ENCODE data around the gene TMEM273.

The TMEM273 gene

DNA sequence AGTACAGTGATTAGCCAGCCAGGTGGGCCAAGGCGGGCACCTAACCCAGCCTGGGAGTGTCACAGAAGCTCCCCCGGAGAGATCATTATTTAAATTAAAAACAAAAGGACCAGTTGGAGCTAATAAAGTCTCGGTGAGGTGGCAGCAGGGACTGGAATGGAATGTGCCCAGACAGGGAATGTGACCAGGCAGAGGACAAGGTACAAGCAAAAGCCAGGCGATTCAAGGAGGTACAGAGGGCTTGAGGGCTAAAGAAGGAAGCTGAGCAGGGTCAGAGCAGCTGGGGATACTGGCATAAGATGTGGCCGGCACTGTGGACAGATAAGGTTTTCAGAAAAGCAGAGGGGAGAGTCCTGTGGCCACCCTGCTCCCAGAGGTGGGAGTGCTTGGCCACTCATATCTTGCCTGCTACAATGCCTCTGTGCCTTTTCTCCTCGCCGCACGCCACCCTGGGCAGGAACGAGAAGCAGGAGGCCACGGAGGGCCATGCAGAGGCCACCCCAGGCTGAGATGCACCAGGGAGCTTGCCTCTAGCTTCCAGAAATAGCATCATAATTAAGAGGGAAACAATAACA lies 13.2 kb downstream of the TMEM273 start:
- peaks cover 19% of the 10 kb centered on the region for H3K36me3 Mint-ChIP-seq

DNA sequence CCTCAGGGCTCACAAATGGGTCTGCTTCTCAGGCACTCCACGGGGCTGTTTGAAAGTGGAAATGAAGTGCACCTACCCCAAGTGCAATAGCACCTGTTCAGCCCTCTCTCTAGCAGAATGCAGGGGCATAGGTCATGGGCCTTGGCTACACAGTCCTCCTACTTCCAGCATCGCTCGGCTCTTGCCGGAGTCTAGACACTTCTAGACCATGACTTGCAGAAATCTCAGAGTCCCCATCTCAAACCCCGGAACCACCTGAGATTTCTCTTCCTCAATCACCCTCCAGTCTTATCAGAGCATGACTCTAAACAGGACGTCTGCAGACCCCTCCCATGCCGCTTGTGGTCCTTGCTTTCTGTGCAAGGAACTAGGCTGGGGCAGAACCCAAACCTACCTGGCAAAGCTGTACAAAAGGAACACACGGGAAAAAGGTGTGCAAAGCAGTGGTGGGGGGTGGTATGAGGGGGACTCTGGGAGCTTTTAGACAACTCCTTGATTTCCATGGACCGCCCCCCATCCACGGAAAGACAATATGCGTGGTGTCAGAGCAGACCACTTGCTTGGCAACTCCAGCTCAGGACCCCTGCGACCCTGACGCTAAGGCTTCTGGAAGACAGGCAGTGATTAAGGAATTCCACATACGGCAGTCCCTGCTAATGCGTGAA lies 13.8 kb downstream of the TMEM273 start:
- Mint-ChIP-seq H3K27me3 (no peaks in the 10 kb centered on the region), H3K36me3 (peaks cover 19% of the 10 kb centered on the region), H3K4me1 (peaks cover 100% of the 10 kb centered on the region), H3K27ac (peak overlapping the region; percentile 99), H3K9me3 (no peaks in the 10 kb centered on the region), H3K4me3 (no peak overlapping the region)
- peak; percentile 68 for ATAC-seq

More for the DNA sequence above, 13.2 kb downstream of the TMEM273 start:
- Mint-ChIP-seq H3K4me3 (no peak overlapping the region), H3K27me3 (no peaks in the 10 kb centered on the region), H3K9me3 (no peaks in the 10 kb centered on the region), H3K4me1 (peaks cover 100% of the 10 kb centered on the region), H3K27ac (peak overlapping the region; percentile 99)
- ATAC-seq, result no peak

DNA sequence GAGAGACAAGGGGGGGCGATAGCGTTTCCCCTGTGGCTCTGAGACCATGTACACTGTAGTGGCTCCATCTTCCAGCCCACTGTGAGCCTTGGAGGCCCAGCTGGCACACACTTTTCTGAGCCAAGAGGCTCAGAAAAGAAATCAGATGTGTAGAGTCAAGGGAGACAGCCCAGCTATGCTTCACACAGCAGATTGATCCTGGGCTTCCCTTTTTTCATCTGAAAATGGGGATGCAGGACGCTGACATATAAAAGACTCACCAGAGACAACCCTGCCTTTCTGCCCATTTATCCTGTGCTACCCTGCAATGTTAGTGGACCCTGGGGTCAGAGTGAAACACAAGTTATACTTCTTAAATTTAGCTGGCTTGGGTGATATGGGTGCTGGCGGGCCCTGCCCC lies 14.3 kb downstream of the TMEM273 start:
- H3K27ac Mint-ChIP-seq, result peak overlapping the region; percentile 99
- peaks cover 19% of the 10 kb centered on the region for H3K36me3 Mint-ChIP-seq
- no peaks in the 10 kb centered on the region for H3K27me3 Mint-ChIP-seq
- no peak overlapping the region for H3K4me3 Mint-ChIP-seq
- peaks cover 100% of the 10 kb centered on the region for H3K4me1 Mint-ChIP-seq
- no peak for ATAC-seq
- no peaks in the 10 kb centered on the region for H3K9me3 Mint-ChIP-seq

DNA sequence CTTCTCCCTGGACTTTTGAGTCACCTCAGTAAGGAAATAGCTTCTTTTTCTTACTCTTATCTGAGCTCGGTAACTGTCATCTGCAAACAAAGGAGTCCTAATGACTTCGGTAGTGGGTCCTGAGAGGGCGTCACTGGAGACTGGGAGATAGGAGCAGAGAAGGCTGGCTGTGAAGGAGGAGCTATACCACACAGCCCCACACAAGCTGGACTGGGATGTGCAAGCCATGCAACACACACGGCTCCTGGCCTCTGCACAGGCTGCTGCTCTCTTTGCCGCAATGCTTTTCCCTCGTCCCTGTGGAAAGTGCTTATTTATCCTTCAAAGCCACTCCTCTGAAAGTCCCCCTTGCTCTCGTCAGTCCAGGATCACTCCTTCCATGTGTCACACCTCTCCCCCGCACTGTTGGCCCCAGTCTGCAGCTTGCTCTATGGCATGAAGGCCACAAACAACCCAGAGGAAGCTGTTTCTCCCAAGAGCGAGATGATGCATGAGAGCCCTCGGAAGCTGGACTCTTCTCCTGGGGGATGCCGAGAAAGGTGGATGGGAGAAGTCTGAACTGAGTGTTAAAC lies 14.9 kb downstream of the TMEM273 start:
- ATAC-seq, result no peak
- H3K27ac Mint-ChIP-seq, result peak overlapping the region; percentile 99
- no peaks in the 10 kb centered on the region for H3K27me3 Mint-ChIP-seq
- H3K9me3 Mint-ChIP-seq, result no peaks in the 10 kb centered on the region
- H3K4me3 Mint-ChIP-seq, result peak overlapping the region; percentile 26
- H3K4me1 Mint-ChIP-seq, result peaks cover 99% of the 10 kb centered on the region
- H3K36me3 Mint-ChIP-seq, result peaks cover 21% of the 10 kb centered on the region

DNA sequence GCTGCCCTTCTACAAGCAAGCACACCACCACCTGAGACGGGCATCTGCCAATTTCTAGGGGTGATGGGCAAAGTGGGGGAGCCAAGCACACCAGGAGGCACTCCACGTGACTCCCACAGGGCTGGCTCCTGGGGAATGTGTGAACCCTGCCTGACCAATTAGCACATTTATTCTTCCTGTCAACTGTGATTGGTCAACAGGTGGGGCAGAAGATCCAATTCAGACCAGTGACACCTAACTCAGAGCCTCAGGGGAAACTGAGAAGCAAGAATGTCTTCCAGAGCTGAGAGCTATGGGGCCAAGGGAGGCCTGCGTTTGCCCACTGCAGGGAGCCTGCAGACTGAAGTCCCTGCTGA lies 15.4 kb downstream of the TMEM273 start:
- no peaks in the 10 kb centered on the region for H3K27me3 Mint-ChIP-seq
- ATAC-seq, result no peak
- peak overlapping the region; percentile 99 for H3K27ac Mint-ChIP-seq
- peak overlapping the region; percentile 5 for H3K4me3 Mint-ChIP-seq
- no peaks in the 10 kb centered on the region for H3K9me3 Mint-ChIP-seq
- H3K4me1 Mint-ChIP-seq, result peaks cover 99% of the 10 kb centered on the region
- peaks cover 27% of the 10 kb centered on the region for H3K36me3 Mint-ChIP-seq

DNA sequence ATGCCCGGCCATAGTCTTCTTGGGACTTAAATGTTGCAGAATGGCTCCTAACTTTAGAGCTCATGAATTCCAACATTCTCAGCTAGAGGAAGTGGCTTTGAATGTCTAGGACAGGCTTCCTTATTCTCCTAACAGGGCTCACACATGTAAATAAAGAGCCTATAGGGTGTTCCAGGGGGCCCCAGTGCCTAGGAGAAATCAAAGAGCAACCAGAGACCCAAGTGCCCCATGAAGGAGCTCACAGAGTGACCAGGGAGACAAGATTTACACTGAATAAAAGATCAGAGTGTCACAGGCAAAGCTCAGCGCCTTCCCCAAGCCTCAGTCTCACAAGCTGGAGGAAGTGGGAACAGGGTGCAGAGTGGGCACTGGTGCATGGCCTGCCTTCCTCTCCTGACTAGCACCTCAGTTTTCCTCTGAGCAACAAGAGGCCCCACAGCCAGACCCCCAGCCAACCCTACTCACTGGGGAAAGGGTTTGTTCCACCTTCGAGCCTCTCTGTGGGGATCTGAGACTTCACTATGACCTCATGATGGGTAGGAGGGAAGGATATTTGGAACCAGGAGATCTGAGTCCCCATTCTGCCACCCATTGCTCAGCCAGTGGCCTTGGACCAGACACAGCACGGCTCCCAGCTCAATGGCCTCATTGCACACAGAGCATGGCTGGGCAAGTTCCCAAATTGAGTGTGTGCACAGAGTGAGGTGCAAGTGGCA lies 16.0 kb downstream of the TMEM273 start:
- peak; percentile 45 for ATAC-seq
- H3K27me3 Mint-ChIP-seq, result no peaks in the 10 kb centered on the region
- no peaks in the 10 kb centered on the region for H3K9me3 Mint-ChIP-seq
- H3K36me3 Mint-ChIP-seq, result peaks cover 28% of the 10 kb centered on the region
- H3K4me3 Mint-ChIP-seq, result peak overlapping the region; percentile 5
- H3K27ac Mint-ChIP-seq, result peak overlapping the region; percentile 99
- peaks cover 96% of the 10 kb centered on the region for H3K4me1 Mint-ChIP-seq

DNA sequence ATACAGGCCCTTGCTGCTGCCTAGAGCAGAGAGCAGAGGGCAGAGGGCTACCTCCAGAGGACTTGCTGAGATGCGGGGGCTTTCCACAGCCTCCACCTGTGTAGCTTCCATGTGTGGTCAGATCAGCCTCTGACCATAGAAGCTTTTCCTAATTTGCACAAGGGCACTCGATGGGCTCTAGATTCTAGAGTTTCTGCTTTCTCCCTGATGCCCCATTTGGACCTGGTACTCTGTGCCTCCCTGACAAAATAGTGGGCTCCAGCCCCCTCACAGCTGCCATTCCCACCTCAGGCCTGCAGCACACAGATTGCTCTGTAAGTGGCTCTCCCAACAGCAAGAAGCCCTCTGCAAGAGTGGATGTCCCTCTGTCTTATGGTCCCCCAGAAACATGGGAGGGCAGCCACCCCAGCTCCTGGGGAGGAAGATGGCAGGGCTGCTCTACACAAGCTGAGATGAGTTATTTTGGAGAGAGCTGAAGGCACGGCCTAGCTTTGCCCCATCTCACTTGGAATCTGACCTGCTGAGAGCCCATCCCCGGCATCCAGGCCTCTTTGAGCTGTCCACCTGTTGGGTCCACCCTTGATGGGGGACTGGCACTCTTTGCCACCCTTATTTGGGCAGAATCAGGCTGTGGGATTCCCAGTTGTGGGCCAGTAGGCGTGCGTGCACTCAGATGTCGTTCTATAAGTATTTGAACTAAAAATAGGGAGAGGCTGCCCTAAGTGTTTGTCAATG lies 16.7 kb downstream of the TMEM273 start:
- no peak for ATAC-seq

DNA sequence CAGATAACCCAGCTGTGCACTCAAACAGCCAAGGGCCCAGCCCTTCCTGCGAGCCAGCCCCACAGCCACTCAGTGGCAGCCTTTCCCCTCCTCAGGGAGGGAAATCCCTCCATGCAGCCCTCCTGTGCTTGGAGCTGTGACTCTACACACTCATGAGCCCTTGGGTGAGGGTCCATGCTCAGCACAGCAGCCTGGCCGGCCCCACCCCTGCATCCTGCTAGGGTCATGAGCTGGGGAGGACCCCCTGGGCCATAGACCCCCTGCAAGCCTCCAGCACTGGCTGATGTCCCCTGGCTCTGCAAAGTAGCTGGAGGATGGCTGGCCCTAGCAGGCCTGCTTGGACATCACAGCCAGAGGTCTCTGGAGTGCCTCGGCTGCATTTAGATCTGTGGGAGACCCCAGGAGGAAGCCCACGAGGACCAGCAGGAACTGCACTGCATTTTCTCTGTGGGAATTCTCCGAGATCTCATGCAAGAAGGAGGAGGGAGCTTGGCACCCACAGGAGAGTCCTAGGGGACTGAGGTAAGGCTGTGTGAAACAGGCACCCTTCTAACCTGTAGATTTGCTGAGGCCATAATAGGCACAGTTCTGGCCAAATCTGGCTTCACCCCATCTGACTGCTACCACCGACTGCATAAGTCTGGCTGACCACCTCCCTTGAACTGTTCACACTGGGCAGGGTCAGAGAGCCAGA lies 17.4 kb downstream of the TMEM273 start:
- peaks cover 96% of the 10 kb centered on the region for H3K4me1 Mint-ChIP-seq
- no peak overlapping the region for H3K4me3 Mint-ChIP-seq
- H3K9me3 Mint-ChIP-seq, result no peaks in the 10 kb centered on the region
- peak overlapping the region; percentile 99 for H3K27ac Mint-ChIP-seq
- no peak for ATAC-seq
- H3K27me3 Mint-ChIP-seq, result no peaks in the 10 kb centered on the region
- peaks cover 35% of the 10 kb centered on the region for H3K36me3 Mint-ChIP-seq

More for the DNA sequence above, 16.7 kb downstream of the TMEM273 start:
- H3K9me3 Mint-ChIP-seq, result no peaks in the 10 kb centered on the region
- H3K27ac Mint-ChIP-seq, result peak overlapping the region; percentile 99
- no peaks in the 10 kb centered on the region for H3K27me3 Mint-ChIP-seq
- H3K4me3 Mint-ChIP-seq, result no peak overlapping the region
- peaks cover 96% of the 10 kb centered on the region for H3K4me1 Mint-ChIP-seq
- peaks cover 35% of the 10 kb centered on the region for H3K36me3 Mint-ChIP-seq

DNA sequence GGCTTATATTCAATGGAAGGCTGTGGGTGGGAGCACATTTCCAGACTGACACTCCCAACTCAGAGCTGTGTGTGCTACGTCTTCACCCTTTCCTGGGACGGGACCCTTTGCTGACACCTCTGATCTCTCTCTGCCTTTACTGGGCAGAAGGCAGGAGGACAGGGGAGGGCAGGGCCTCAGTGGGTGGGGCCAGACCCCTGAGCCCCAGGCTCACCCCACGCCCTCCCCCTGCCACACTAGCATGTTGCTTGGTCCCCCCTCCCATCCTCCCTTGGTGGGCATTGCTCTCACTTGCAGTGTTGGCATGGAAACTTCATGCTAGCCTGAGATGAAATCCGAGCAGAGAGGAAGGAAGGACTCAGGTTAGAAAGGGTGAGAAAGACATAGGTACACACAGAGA lies 18.4 kb downstream of the TMEM273 start:
- H3K4me1 Mint-ChIP-seq, result peaks cover 95% of the 10 kb centered on the region
- no peak overlapping the region for H3K27ac Mint-ChIP-seq
- no peak overlapping the region for H3K4me3 Mint-ChIP-seq
- no peak for ATAC-seq
- H3K9me3 Mint-ChIP-seq, result no peaks in the 10 kb centered on the region
- H3K27me3 Mint-ChIP-seq, result no peaks in the 10 kb centered on the region
- peaks cover 41% of the 10 kb centered on the region for H3K36me3 Mint-ChIP-seq

DNA sequence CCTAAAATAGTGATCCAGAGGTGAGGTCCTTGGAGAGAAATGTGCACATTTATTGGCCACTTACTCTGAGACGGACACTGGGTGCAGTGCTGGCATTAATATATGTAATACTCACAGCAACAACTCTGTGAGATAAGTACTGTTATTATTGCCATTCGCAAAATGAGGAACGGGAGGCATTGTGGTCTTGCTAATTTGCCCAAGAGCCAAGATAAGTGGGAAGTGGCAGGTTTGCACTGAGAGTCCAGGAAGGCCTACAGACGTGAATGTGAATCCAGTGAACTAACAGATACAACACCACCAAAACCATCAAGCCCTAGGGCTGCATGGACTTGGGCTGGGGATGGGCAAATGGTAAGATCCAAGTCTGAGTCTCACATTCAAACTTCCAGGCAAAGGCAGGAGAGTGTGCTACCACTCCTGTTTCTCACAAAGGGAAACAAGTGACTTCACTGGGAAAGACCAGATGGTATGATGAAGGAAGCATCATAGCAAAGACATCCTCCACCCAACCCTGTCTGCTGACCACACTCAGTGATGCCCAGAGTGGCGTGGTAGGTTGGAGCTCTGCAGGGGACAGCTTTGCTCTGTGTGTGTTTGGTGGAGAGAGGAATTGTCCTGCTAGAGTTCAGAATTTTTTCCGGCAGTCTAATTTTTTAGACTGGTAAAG lies 19.2 kb downstream of the TMEM273 start:
- ATAC-seq, result no peak
- Mint-ChIP-seq H3K36me3 (peaks cover 45% of the 10 kb centered on the region), H3K27me3 (no peaks in the 10 kb centered on the region), H3K9me3 (no peaks in the 10 kb centered on the region), H3K4me3 (no peak overlapping the region), H3K4me1 (peaks cover 95% of the 10 kb centered on the region), H3K27ac (no peak overlapping the region)

DNA sequence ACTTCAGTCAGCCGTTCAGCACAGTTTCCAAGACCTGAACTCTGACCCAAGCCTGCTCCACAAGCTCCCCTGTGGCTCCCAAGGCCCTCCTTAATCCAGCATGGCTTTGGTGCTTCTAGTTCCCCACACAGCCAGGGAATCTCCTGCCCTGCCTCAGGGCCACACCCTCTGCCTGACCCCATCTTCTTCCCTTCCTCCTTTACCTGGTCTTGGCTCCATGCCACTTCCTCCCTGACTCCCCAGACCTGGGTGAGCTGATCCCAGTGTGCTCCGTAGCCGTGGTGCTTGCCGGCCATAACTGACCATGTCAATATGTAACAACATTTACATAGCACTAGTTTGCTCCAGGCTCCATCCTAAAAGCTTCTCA lies 20.0 kb downstream of the TMEM273 start:
- Mint-ChIP-seq H3K27me3 (no peaks in the 10 kb centered on the region), H3K9me3 (no peaks in the 10 kb centered on the region), H3K27ac (peak overlapping the region; percentile 29), H3K36me3 (peaks cover 49% of the 10 kb centered on the region), H3K4me3 (no peak overlapping the region), H3K4me1 (peaks cover 89% of the 10 kb centered on the region)
- no peak for ATAC-seq

DNA sequence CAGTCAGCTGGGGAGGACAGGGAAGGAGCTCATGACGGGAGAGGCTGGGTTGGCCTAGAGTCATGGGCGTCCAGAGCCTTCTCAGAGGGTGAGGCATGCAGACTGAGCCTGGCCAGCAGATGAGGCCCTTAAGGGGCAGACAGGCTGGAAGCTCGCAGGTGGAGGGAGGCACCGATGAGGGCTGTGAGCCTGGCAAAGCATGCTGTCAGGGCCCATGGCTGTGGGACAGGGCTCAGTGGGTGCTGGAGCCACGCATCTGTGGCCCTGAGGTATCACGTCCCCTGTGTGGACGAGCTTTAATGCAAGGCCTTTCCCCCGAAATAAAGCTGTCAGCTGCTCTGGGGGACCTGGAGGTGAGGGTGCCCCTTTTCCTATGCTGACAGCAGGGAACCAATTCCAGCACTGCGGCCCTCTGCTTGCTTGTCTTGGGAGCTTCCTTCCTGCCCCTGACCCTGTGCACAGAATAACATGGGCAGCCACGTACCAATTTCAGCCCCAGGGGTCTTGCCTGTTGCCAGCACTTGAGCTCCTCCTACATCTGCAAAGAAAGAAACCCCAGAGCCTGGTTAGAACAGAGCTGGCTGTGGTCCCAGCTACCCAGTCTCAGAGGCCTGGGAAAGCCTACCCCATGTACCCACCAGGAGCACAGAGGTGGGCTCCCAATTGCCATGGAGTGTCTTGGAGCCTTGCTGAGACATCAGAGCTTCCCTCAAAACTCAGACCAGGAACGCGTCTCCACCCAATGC lies 20.6 kb downstream of the TMEM273 start:
- H3K4me3 Mint-ChIP-seq, result no peak overlapping the region
- H3K27ac Mint-ChIP-seq, result peak overlapping the region; percentile 29
- no peaks in the 10 kb centered on the region for H3K27me3 Mint-ChIP-seq
- H3K4me1 Mint-ChIP-seq, result peaks cover 84% of the 10 kb centered on the region
- peaks cover 54% of the 10 kb centered on the region for H3K36me3 Mint-ChIP-seq
- no peak for ATAC-seq
- H3K9me3 Mint-ChIP-seq, result no peaks in the 10 kb centered on the region

DNA sequence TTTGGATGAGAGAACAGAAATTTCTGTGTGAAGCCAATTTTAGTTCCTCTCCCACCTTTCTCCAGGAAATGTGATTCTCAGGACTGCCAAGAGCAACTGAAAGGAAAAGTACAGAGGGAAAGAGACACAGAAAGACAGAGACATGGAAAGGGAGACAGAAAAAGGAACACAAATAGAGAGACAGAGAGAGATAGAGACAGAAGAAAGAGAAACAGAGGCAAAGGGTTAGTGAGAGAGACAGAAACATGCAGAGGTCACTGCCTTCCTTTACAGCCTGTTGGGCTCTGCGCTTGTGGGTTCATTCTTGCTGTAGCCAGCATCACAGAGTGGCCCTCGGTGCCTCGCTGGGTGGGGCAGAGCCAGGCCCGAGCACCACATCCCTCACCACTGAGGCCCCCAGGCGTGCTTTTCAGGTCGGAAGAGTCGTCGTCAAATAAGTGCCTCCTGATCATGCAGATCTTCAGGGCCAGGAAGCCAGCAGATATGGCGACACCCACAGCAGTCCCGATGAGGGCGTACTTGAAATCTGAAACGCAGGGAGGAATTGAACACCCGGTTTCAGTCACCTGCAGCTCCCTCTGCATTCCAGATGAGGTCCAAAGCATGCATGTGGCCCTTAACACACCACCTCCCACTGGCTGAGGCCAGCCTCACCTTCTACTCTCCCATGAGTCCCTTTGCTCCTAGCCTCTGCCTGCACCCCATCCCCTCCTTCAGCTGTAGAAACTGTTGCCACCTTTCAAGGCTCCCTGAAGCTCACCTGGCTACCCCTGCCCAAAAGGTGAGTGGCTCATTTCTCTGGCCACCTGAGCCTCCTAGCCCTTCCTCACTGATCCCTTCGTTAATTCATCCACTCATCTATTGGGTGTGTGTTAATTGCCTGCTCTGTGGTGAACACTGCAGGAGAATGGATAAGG lies 21.4 kb downstream of the TMEM273 start:
- Mint-ChIP-seq H3K36me3 (peaks cover 63% of the 10 kb centered on the region), H3K9me3 (no peaks in the 10 kb centered on the region), H3K4me1 (peaks cover 75% of the 10 kb centered on the region), H3K27me3 (no peaks in the 10 kb centered on the region), H3K4me3 (no peak overlapping the region), H3K27ac (no peak overlapping the region)
- ATAC-seq, result no peak
